ENCODE data around the gene CRLF2.
"Not testable (repeated sequence)": the region's sequence is repeated elsewhere in the genome, so short reads cannot be mapped to it uniquely, and the experiment has no call there.

Gene CRLF2

GRCh38 chrX:1169189-1169588, 43.3 kb downstream of the CRLF2 start:
- DNase-seq (ENCODE audit: low spot score), result no peak

- no peak for DNase-seq (ENCODE audit: low spot score)
Observed at GRCh38 chrX:1167918-1168481, 44.4 kb downstream of the CRLF2 start.

- no peak for DNase-seq (ENCODE audit: low spot score)
Observed at GRCh38 chrX:1167466-1167865, 45.0 kb downstream of the CRLF2 start.

GRCh38 chrX:1165535-1166196, 46.8 kb downstream of the CRLF2 start:
- DNase-seq (ENCODE audit: low spot score), result no peak

GRCh38 chrX:1164322-1165288, 47.8 kb downstream of the CRLF2 start:
- DNase-seq (ENCODE audit: low spot score), result no peak

GRCh38 chrX:1163231-1163630, 49.2 kb downstream of the CRLF2 start:
- DNase-seq (ENCODE audit: low spot score), result no peak

- DNase-seq (ENCODE audit: low spot score), result no peak
Observed at GRCh38 chrX:1162119-1162916, 50.1 kb downstream of the CRLF2 start.

- DNase-seq (ENCODE audit: low spot score), result no peak
Observed at GRCh38 chrX:1159548-1159947, 52.9 kb downstream of the CRLF2 start.

- DNase-seq (ENCODE audit: low spot score), result not testable (repeated sequence)
Observed at GRCh38 chrX:1156681-1157455, 55.6 kb downstream of the CRLF2 start.

GRCh38 chrX:1153940-1154339, 58.5 kb downstream of the CRLF2 start:
- no peak for DNase-seq (ENCODE audit: low spot score)

- no peak for DNase-seq (ENCODE audit: low spot score)
Observed at GRCh38 chrX:1152090-1152489, 60.4 kb downstream of the CRLF2 start.

GRCh38 chrX:1151378-1152077, 60.9 kb downstream of the CRLF2 start:
- no peak for DNase-seq (ENCODE audit: low spot score)

GRCh38 chrX:1150569-1151347, 61.7 kb downstream of the CRLF2 start:
- DNase-seq (ENCODE audit: low spot score), result no peak

- no peak for DNase-seq (ENCODE audit: low spot score)
Observed at GRCh38 chrX:1147611-1148515, 64.6 kb downstream of the CRLF2 start.

- DNase-seq (ENCODE audit: low spot score), result no peak
Observed at GRCh38 chrX:1144293-1144692, 68.2 kb downstream of the CRLF2 start.

All from GM03348 (cell line).